Mammary epithelial cell (primary cell): ENCODE measurements around the gene GM2A.
"Not testable (repeated sequence)": the region's sequence is repeated elsewhere in the genome, so short reads cannot be mapped to it uniquely, and the experiment has no call there.

Experiments
- CTCF ChIP-seq, 2 donors: IDR thresholded peaks in 1 of 2; conservative IDR thresholded peaks in 1 of 2; 2 replicates each; pipeline ENCODE4 v1.5.1; 2011 to 2012; ENCODE audit warnings: inconsistent platforms in 2 of 2, low read length in 2 of 2, mild to moderate bottlenecking in 2 of 2, control low read depth in 1 of 2, low read depth in 1 of 2; ENCODE audit not compliant: insufficient read depth in 1 of 2; ENCODE audit errors: extremely low read depth in 1 of 2
- EZH2 ChIP-seq: IDR thresholded peaks from 2 replicates; pipeline ENCODE4 v1.6.1; 2012; ENCODE audit warnings: low read length, inconsistent platforms, borderline replicate concordance

DNA sequence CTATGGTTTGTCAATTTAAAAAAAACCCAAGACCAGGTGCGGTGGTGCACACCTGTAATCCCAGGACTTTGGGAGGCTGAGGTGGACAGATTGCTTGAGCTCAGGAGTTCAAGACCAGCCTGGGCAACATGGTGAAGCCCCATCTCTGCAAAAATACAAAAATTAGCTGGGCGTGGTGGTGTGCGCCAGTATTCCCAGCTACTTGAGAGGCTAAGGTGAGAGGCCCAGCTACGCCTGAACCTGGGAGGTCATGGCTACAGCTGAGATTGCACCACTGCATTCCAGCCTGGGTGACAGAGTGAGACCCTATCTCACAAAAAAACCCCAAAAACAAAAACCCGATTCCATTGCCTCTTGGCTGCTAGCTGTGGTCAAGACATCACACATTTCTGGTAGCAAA, 2.0 kb downstream of the GM2A start:
- TF ChIP-seq CTCF (conservative IDR thresholded peaks at IDR 0.05 in 1 of 2, IDR thresholded peaks at IDR 0.05 in 1 of 2; ENCODE audit: extremely low read depth in 1 of 2, insufficient read depth in 1 of 2, low read depth in 1 of 2, low read length in 2 of 2); EZH2: not testable (repeated sequence)
